ENCODE measurements around the gene CRB2.

The CRB2 gene

GRCh38 chr9:123408313-123409262 is 52.6 kb downstream of the CRB2 start:
- DNase-seq, result no peak

- no peak for DNase-seq
These were observed 54.4 kb downstream of the CRB2 start for GRCh38 chr9:123410281-123410910.

GRCh38 chr9:123411191-123411590 is 55.2 kb downstream of the CRB2 start:
- no peak for DNase-seq

- no peak for DNase-seq
These were observed 55.6 kb downstream of the CRB2 start for GRCh38 chr9:123411636-123412035.

- no peak for DNase-seq
These were observed 56.3 kb downstream of the CRB2 start for GRCh38 chr9:123412171-123412820.

- no peak for DNase-seq
These were observed 58.2 kb downstream of the CRB2 start for GRCh38 chr9:123414204-123414603.

- no peak for DNase-seq
These were observed 59.2 kb downstream of the CRB2 start for GRCh38 chr9:123414936-123415930.

GRCh38 chr9:123416176-123416575 is 60.2 kb downstream of the CRB2 start:
- no peak for DNase-seq

- DNase-seq, result no peak
These were observed 61.5 kb downstream of the CRB2 start for GRCh38 chr9:123417289-123418051.

- no peak for DNase-seq
These were observed 62.0 kb downstream of the CRB2 start for GRCh38 chr9:123418052-123418430.

- DNase-seq, result no peak
These were observed 62.5 kb downstream of the CRB2 start for GRCh38 chr9:123418506-123418905.

- no peak for DNase-seq
These were observed 63.1 kb downstream of the CRB2 start for GRCh38 chr9:123419091-123419490.

- DNase-seq, result no peak
These were observed 64.0 kb downstream of the CRB2 start for GRCh38 chr9:123419721-123420591.

GRCh38 chr9:123420592-123421111 is 64.7 kb downstream of the CRB2 start:
- DNase-seq, result no peak

- no peak for DNase-seq
These were observed 65.2 kb downstream of the CRB2 start for GRCh38 chr9:123421186-123421585.

GRCh38 chr9:123421801-123422455 is 65.9 kb downstream of the CRB2 start:
- DNase-seq, result no peak

GRCh38 chr9:123422635-123423310 is 66.8 kb downstream of the CRB2 start:
- DNase-seq, result no peak

GRCh38 chr9:123423311-123423640 is 67.3 kb downstream of the CRB2 start:
- no peak for DNase-seq

- no peak for DNase-seq
These were observed 68.1 kb downstream of the CRB2 start for GRCh38 chr9:123424131-123424530.
